ENCODE data around the gene FAM25A.

FAM25A gene

DNA sequence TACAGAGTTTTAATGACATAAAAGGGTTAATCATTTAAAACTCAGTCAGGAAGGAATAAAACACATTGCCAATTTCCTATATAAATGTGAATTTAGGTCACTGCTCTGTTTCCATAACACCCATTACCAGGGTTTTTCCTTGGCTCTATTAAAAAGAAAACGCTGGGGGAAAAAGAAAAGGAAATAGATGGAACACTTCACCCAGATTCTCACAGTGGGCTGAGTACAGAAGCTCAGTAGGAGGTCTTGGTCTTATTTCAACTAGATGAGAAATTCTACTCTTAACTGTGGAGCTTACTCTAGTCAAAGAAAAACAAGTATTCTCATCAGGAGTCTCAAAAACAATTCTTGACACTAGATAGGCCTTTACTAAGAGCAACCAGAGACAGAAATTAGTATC is 38.1 kb downstream of the FAM25A start:
- peaks cover 66% of the 10 kb centered on the region for H3K36me3 ChIP-seq (ENCODE audit: control insufficient read depth, insufficient read depth, low read length)
- H3K27ac ChIP-seq (ENCODE audit: insufficient read depth, low read length, poor library complexity, severe bottlenecking) = no peak overlapping the region
- no peaks in the 10 kb centered on the region for H3K9me3 ChIP-seq (ENCODE audit: control insufficient read depth, low read length)
- H3K4me1 ChIP-seq (ENCODE audit: control insufficient read depth, insufficient read depth, low read length, poor library complexity, severe bottlenecking) = no peaks in the 10 kb centered on the region
- no peaks in the 10 kb centered on the region for H3K27me3 ChIP-seq (replicated peaks; ENCODE audit: control insufficient read depth, insufficient read depth, low read length, poor library complexity, severe bottlenecking)
- no peak for DNase-seq
- H3K4me3 ChIP-seq (ENCODE audit: insufficient read depth, low read depth, low read length, poor library complexity, severe bottlenecking) = no peak overlapping the region

DNA sequence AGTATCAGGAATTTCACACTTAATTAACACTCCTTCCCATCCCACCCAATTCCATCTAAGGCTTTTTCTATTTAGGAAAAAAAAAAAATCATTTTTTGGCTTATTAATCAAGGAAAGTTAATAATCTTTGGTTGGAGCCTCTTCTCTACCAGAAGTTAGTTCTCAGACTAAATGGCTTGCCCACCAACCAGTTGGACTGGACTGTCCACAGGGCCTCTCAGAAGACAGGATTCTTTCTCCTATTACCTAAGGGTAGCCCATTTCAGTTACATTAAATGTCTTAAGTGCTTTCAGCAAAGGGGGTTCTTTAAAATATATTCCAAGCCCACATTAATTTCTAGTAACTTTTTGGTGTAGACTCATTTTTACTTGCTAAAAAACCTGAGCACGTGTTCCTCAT is 39.3 kb downstream of the FAM25A start:
- DNase-seq = no peak
- no peak overlapping the region for H3K27ac ChIP-seq (ENCODE audit: insufficient read depth, low read length, poor library complexity, severe bottlenecking)
- no peaks in the 10 kb centered on the region for H3K9me3 ChIP-seq (ENCODE audit: control insufficient read depth, low read length)
- no peak overlapping the region for H3K4me3 ChIP-seq (ENCODE audit: insufficient read depth, low read depth, low read length, poor library complexity, severe bottlenecking)
- H3K27me3 ChIP-seq (replicated peaks; ENCODE audit: control insufficient read depth, insufficient read depth, low read length, poor library complexity, severe bottlenecking) = no peaks in the 10 kb centered on the region
- peaks cover 62% of the 10 kb centered on the region for H3K36me3 ChIP-seq (ENCODE audit: control insufficient read depth, insufficient read depth, low read length)
- no peaks in the 10 kb centered on the region for H3K4me1 ChIP-seq (ENCODE audit: control insufficient read depth, insufficient read depth, low read length, poor library complexity, severe bottlenecking)

DNA sequence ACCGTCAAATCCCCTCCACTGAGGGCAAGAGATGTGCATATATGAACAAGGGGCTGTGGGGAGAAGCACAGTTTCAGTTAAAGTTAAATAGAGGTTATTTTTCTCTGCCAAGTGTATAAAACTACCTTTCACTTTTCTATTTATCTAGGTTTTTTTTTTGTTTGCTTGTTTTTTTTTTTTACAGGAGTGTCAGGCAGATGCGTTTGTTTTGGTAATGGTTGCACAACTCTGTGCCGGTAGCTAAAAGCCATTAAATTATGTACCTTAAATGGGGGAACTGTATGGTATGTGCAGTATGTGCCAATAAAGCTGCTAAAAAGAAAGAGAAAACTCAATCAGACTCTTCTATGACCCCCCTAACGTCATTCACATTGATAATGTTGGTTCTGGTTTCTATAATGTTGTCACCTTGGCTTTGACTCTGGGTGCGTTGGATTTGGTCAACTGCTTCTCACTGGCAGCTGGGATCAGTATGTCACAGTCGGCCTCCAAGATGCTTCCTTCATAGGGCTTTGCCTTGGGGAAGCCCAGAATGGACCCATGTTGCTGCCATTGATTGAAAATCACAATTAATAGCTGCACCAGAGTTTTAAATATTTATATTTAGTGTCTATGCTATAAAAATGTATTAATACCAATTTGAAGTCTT is 40.3 kb downstream of the FAM25A start:
- DNase-seq = no peak
- peaks cover 58% of the 10 kb centered on the region for H3K36me3 ChIP-seq (ENCODE audit: control insufficient read depth, insufficient read depth, low read length)
- H3K27me3 ChIP-seq (replicated peaks; ENCODE audit: control insufficient read depth, insufficient read depth, low read length, poor library complexity, severe bottlenecking) = no peaks in the 10 kb centered on the region
- H3K27ac ChIP-seq (ENCODE audit: insufficient read depth, low read length, poor library complexity, severe bottlenecking) = no peak overlapping the region
- no peaks in the 10 kb centered on the region for H3K4me1 ChIP-seq (ENCODE audit: control insufficient read depth, insufficient read depth, low read length, poor library complexity, severe bottlenecking)
- no peaks in the 10 kb centered on the region for H3K9me3 ChIP-seq (ENCODE audit: control insufficient read depth, low read length)
- H3K4me3 ChIP-seq (ENCODE audit: insufficient read depth, low read depth, low read length, poor library complexity, severe bottlenecking) = no peak overlapping the region

DNA sequence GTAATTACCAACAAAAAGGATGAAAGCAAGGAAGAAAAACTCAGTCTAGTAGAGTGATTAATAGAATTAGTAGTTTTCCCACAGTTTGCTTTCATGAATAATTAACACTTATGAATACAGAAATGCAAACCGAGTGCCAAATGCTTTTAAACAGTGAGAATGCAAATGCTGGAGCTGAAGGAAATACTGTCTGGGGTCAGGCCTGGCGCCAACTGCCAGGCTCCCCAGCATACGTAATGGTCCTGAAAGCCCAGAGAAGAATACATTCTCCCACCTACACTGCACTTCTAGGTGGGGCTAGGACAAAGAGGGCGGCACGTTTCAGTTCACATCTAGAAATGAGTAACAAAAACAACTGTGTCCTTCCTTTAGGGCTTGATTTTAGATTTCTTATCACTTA is 44.6 kb downstream of the FAM25A start:
- Histone ChIP-seq H3K36me3 (ENCODE audit: control insufficient read depth, insufficient read depth, low read length) (peaks cover 66% of the 10 kb centered on the region), H3K4me3 (ENCODE audit: insufficient read depth, low read depth, low read length, poor library complexity, severe bottlenecking) (no peak overlapping the region), H3K4me1 (ENCODE audit: control insufficient read depth, insufficient read depth, low read length, poor library complexity, severe bottlenecking) (no peaks in the 10 kb centered on the region), H3K9me3 (ENCODE audit: control insufficient read depth, low read length) (no peaks in the 10 kb centered on the region), H3K27ac (ENCODE audit: insufficient read depth, low read length, poor library complexity, severe bottlenecking) (no peak overlapping the region), H3K27me3 (replicated peaks; ENCODE audit: control insufficient read depth, insufficient read depth, low read length, poor library complexity, severe bottlenecking) (no peaks in the 10 kb centered on the region)
- DNase-seq = no peak

- Histone ChIP-seq H3K4me3 (ENCODE audit: insufficient read depth, low read depth, low read length, poor library complexity, severe bottlenecking) (no peak overlapping the region), H3K9me3 (ENCODE audit: control insufficient read depth, low read length) (no peaks in the 10 kb centered on the region), H3K4me1 (ENCODE audit: control insufficient read depth, insufficient read depth, low read length, poor library complexity, severe bottlenecking) (no peaks in the 10 kb centered on the region), H3K27me3 (replicated peaks; ENCODE audit: control insufficient read depth, insufficient read depth, low read length, poor library complexity, severe bottlenecking) (no peaks in the 10 kb centered on the region), H3K36me3 (ENCODE audit: control insufficient read depth, insufficient read depth, low read length) (peaks cover 60% of the 10 kb centered on the region), H3K27ac (ENCODE audit: insufficient read depth, low read length, poor library complexity, severe bottlenecking) (no peak overlapping the region)
- no peak for DNase-seq
Observed at GRCh38 chr10:87066178-87066577, 46.1 kb downstream of the FAM25A start.

DNA sequence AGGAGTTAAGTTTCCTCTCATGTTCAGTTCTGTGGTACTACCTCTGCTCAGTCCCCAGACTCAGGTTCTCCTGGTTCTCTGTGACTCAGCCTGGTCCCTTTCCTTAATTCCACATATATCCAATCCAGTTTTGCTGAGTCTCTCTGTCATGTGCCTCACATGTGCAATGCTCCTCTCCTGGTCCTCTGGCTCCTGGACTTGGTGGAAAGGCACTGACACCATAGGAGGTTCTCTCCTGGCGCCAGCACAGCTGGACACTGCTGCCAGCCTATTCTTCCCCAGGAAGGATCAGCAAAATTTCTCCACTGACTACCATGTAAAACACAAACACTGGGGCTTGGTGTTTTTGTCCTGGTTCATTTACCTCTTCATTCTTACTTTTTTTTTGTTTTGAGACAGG is 46.8 kb downstream of the FAM25A start:
- Histone ChIP-seq H3K36me3 (ENCODE audit: control insufficient read depth, insufficient read depth, low read length) (peaks cover 61% of the 10 kb centered on the region), H3K4me3 (ENCODE audit: insufficient read depth, low read depth, low read length, poor library complexity, severe bottlenecking) (no peak overlapping the region), H3K27me3 (replicated peaks; ENCODE audit: control insufficient read depth, insufficient read depth, low read length, poor library complexity, severe bottlenecking) (no peaks in the 10 kb centered on the region), H3K27ac (ENCODE audit: insufficient read depth, low read length, poor library complexity, severe bottlenecking) (no peak overlapping the region), H3K4me1 (ENCODE audit: control insufficient read depth, insufficient read depth, low read length, poor library complexity, severe bottlenecking) (no peaks in the 10 kb centered on the region), H3K9me3 (ENCODE audit: control insufficient read depth, low read length) (no peaks in the 10 kb centered on the region)
- DNase-seq = no peak

GRCh38 chr10:87068281-87068680 is 48.2 kb downstream of the FAM25A start:
- no peak overlapping the region for H3K4me3 ChIP-seq (ENCODE audit: insufficient read depth, low read depth, low read length, poor library complexity, severe bottlenecking)
- no peak for DNase-seq
- no peaks in the 10 kb centered on the region for H3K9me3 ChIP-seq (ENCODE audit: control insufficient read depth, low read length)
- no peak overlapping the region for H3K27ac ChIP-seq (ENCODE audit: insufficient read depth, low read length, poor library complexity, severe bottlenecking)
- H3K36me3 ChIP-seq (ENCODE audit: control insufficient read depth, insufficient read depth, low read length) = peaks cover 66% of the 10 kb centered on the region
- no peaks in the 10 kb centered on the region for H3K27me3 ChIP-seq (replicated peaks; ENCODE audit: control insufficient read depth, insufficient read depth, low read length, poor library complexity, severe bottlenecking)
- no peaks in the 10 kb centered on the region for H3K4me1 ChIP-seq (ENCODE audit: control insufficient read depth, insufficient read depth, low read length, poor library complexity, severe bottlenecking)

DNA sequence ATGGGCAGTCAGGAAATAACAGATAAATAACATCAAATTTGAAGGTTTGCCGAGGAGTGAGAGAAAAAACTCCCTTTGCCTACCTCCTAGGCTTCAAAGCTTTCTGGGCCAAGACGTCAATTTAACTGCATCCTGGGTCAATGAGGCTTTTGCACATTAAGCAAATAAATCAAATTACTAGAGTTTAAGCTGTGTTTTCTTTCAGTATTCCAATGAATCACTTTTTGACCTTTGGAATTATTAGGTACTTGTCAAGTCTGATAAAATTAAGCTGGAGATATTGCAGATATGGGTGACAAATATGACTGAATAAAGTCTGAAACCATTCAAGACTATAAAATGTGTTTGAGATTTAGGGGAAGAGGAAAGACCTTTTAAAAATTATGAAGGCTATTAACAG is 52.4 kb downstream of the FAM25A start:
- Histone ChIP-seq H3K27me3 (replicated peaks; ENCODE audit: control insufficient read depth, insufficient read depth, low read length, poor library complexity, severe bottlenecking) (no peaks in the 10 kb centered on the region), H3K36me3 (ENCODE audit: control insufficient read depth, insufficient read depth, low read length) (peaks cover 31% of the 10 kb centered on the region)

More for the DNA sequence above, 52.4 kb downstream of the FAM25A start:
- no peak for DNase-seq
- Histone ChIP-seq H3K4me1 (ENCODE audit: control insufficient read depth, insufficient read depth, low read length, poor library complexity, severe bottlenecking) (no peaks in the 10 kb centered on the region), H3K27ac (ENCODE audit: insufficient read depth, low read length, poor library complexity, severe bottlenecking) (no peak overlapping the region), H3K4me3 (ENCODE audit: insufficient read depth, low read depth, low read length, poor library complexity, severe bottlenecking) (no peak overlapping the region), H3K9me3 (ENCODE audit: control insufficient read depth, low read length) (no peaks in the 10 kb centered on the region)
